ENCODE results near the gene RGS8.

Gene RGS8

DNA sequence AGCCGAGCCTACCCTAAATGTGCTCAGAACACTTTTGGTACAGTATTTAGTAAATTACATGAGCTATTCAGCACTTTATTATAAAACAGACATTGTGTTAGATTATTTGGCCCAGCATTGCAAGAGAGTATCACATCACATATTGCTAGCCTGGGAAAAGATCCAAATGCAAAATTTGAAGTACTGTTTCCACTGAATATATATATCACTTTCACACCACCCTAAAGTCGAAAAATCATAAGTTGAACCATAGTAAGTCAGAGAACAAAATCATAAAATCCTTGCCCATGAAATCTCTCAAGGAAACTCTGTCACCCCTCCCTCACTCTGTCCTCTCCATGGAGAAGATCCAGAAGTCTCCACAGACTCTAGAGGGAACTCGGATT lies 33.1 kb downstream of the RGS8 start:
- DNase-seq (ENCODE audit: low read depth): no peak
- TF ChIP-seq CTCF (IDR thresholded peaks at IDR 0.05; ENCODE audit: low read depth, low read length, missing control alignments): no peak
- no peak overlapping the region for H3K4me3 ChIP-seq (ENCODE audit: low read depth, low read length)

DNA sequence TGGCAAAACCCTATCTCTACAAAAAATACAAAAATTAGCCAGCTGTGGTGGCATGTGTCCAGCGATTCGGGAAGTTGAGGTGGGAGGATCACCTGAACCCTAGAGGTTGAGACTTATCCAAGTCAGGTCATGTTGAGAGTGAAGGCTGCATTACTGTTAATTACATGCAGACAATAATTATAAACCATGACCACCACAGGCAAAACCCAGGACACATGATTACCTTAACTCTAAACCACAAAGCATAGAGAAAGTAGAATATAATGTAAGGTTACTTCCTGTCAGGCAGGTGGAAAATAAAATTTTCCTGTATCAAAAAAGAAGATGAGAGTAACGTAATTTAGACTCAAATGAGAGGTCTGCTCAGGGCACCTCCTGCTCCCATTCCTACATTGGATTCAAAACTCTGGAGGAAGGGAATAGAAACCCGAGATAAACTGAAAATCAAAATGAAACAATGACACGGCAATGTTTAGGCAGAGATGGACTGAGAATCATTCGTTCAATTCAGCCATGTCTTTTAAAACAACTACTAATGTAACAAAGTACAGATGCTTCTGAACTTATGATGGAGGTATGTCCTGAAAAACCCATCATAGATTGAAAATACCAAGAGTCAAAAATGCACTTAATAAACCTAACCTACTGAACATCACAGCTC lies 33.6 kb downstream of the RGS8 start:
- no peak overlapping the region for H3K4me3 ChIP-seq (ENCODE audit: low read depth, low read length)
- no peak for TF ChIP-seq CTCF (IDR thresholded peaks at IDR 0.05; ENCODE audit: low read depth, low read length, missing control alignments)

DNA sequence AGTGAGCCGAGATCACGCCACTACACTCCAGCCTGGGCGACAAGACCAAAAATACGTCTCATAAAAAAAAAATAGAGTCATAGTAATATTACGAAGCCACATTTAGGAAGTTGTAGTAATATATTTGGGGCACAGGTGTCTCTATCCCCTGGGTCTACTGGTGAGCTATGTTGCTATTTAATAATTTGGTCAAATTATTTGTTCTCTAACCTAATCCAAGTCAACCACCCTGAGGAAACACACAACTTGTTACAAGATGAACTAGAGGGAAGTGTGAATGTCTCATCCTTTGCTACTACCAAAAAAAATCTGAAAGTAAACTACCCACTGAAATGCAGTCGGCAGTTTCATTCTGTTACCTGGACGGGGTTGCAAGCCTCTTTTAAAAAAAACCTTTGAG lies 35.3 kb downstream of the RGS8 start:
- no peak for DNase-seq (ENCODE audit: low read depth)
- TF ChIP-seq CTCF (IDR thresholded peaks at IDR 0.05; ENCODE audit: low read depth, low read length, missing control alignments): no peak
- no peak overlapping the region for H3K4me3 ChIP-seq (ENCODE audit: low read depth, low read length)

More for the DNA sequence above, 33.6 kb downstream of the RGS8 start:
- no peak for DNase-seq (ENCODE audit: low read depth)

DNA sequence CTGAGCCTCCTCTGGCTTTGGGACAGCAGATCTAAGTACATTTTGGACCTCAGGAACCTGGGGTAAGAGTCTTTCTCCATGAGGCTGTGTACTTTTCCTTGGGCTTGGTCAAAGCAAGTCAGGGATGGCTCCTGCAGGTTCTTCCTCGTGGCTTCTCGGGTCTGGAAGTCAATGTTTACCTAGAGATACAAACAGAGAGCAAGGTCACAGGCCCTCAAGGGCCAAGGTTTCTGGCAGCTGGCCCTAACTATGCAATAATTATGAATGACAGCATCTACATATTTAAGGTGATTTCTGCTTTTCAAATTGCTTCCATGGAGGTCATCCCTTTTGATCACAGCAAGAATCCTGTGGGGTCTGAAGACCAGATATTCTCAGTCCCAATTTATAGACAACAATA lies 37.6 kb downstream of the RGS8 start:
- TF ChIP-seq CTCF (IDR thresholded peaks at IDR 0.05; ENCODE audit: low read depth, low read length, missing control alignments): no peak
- no peak for DNase-seq (ENCODE audit: low read depth)
- H3K4me3 ChIP-seq (ENCODE audit: low read depth, low read length): no peak overlapping the region

DNA sequence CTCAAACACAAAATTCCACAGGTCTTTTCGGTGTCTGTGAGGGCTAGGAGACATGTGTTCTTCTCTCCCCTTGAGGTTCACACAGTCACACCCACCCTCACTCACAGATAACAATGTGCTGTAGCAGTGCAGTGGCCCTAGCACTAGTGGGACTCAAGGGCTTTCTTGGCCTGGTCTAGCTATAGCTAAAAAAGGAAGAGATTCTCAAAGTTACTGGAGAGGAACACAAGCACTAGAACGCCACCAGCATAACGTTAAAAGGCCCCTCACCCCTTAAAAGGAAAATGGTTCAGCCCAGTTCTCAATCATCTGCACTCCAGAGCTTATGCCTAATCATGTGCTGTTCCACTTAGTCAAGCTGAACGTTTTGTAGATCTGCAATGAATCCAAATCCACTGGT lies 39.5 kb downstream of the RGS8 start:
- TF ChIP-seq CTCF (IDR thresholded peaks at IDR 0.05; ENCODE audit: low read depth, low read length, missing control alignments): no peak
- DNase-seq (ENCODE audit: low read depth): no peak
- H3K4me3 ChIP-seq (ENCODE audit: low read depth, low read length): no peak overlapping the region

DNA sequence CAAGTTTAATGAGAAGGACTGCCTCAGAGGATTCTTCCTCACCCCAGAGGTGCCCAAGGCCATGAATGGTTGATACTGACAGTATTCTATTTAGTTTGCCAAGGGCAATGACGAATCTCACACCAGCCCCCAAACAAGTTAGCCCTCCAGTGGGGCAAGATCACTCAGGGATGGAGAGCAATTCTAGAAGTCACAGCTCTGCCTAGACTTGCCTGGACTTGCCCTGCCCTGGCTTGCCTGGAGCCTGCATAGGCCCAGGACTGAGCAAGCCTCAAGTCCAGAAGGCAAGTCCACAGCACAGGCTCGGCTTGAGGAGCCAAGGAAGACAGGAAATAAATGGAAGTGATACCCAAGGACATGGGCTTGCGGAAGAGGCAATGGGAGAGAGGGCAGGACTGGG lies 40.7 kb downstream of the RGS8 start:
- H3K4me3 ChIP-seq (ENCODE audit: low read depth, low read length): no peak overlapping the region
- DNase-seq (ENCODE audit: low read depth): no peak
- no peak for TF ChIP-seq CTCF (IDR thresholded peaks at IDR 0.05; ENCODE audit: low read depth, low read length, missing control alignments)

DNA sequence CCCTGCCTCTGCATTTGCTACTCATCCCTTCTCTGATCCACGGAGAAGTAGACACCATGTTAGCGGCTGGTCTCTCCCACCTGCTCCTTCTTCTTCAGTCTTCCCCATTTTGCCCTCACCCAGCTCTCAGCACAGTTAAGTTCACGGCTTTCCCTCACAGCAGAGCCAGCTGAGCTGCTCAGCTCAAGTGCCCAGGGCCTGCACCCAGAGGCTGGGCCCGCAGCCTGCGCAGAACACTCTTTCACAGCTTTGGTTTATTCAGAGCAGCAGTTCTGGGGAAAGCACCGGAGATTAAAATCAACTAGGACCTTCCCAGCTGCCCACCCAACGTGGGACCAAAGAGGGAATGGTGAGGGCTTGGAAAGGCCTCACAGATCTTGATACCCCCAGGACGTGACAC lies 41.9 kb downstream of the RGS8 start:
- TF ChIP-seq CTCF (IDR thresholded peaks at IDR 0.05; ENCODE audit: low read depth, low read length, missing control alignments): no peak
- no peak overlapping the region for H3K4me3 ChIP-seq (ENCODE audit: low read depth, low read length)
- no peak for DNase-seq (ENCODE audit: low read depth)

Measured in GM12864 (cell line).